IPS-11a (cell line): ENCODE results near the gene C1orf232.

Experiments used
- H3K4me3 ChIP-seq: one replicate; pipeline ENCODE4 v1.5.1; 2013; ENCODE audit warnings: low read depth, low read length, control low read depth

Gene C1orf232

GRCh38 chr1:26158271-26158907, 10.4 kb downstream of the C1orf232 start:
- H3K4me3 ChIP-seq = no peak overlapping the region

DNA sequence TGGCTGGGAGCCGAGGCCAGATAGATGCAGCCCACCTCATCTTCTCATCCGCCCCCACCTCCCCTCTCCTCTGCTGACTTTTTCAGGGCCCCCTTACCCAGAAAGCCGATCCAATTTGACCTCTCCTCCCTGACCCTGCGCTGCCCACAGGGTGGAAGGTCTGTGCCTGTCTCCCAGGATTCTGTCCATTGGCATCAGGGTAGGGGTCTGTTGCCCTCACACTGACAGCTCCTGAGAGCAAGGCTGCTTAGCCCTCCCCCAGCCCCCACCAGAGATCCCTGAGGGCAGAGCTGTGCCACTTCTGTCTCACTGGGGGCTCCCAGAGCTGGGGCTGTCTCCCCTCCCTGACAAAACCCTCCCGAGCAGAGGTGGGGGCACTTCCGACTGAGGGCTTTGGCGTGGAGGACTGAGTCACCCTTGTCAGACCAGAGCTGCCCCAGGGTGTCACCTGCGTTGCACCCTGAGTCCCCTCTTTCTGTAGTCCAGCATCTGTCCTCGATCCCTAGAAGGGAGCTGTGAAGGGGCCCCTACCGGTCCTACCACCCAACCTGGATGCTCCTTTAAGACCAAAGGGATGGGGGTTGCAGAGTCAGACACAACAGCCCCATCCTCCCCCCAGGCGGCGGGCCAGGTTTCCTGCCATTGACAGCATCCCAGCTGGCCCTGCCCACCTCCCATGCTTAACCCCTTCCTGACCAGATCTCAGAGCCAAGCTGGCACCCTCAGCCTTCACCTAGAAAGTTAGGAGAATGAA, 12.3 kb downstream of the C1orf232 start:
- no peak overlapping the region for H3K4me3 ChIP-seq

- no peak overlapping the region for H3K4me3 ChIP-seq
Observed at GRCh38 chr1:26155370-26156284, 13.1 kb downstream of the C1orf232 start.

DNA sequence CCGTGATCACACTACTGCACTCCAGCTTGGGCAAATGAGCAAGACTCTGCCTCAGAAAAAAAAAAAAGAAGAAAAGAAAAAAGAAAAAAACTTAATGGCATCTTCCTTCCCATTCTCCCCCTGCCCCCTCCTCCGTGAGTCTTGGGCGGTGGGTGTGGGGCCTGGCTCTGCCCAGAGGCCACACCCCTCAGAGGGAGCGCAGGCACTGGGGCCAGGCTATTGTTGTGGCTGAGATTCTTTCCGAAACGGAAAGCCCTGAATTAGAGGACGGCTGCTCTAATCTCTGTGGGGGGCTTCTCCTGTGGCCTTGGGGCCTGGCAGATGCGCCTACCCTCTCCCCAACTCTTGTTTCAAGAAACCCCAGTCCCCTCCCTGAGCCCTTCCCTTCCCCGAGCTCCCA, 14.0 kb downstream of the C1orf232 start:
- H3K4me3 ChIP-seq = no peak overlapping the region

DNA sequence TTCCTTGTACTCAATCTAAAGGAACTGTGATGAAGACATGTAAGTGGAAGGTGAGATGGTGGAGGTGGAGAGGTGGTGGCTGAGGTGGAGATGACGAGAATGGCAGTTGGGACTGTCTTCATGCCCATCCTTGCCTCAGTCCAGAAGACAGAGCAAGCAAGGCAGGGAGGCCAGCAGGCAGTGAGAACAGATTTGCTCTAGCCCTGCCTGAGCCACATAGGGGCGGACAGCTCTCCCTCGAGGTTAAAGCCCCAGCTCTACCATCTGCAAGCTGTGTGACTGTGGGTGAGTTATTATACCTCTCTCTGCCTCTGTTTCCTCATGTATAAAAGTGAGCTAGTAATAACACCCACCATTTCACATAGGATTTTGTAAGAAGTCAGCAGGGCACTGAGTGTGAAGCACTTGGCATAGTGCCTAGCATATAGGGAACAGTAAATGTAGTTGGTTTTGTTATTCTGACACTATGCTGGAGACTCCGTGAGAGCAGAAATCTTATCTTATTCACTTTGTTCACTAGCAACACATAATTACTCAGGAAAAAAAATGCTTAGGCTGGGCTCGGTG, 14.7 kb downstream of the C1orf232 start:
- no peak overlapping the region for H3K4me3 ChIP-seq

DNA sequence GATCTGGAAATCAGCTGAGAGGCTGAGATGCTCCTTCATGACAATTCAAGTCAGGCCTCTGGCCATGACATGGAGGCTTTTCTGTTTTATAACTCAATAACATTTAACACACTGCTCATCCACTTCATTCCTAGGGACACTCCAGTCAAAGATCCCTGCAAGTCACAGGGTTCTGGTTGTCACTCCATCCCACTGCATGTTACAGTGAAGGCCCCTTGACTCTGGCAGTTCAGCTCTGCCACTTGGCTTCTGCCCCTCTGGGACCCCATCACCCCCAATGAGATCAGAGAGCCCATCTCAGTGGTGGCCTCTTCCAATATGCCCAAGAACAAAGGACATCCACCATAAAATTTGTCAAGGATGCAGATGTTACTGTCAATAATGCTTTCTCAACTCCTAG, 19.9 kb downstream of the C1orf232 start:
- no peak overlapping the region for H3K4me3 ChIP-seq

DNA sequence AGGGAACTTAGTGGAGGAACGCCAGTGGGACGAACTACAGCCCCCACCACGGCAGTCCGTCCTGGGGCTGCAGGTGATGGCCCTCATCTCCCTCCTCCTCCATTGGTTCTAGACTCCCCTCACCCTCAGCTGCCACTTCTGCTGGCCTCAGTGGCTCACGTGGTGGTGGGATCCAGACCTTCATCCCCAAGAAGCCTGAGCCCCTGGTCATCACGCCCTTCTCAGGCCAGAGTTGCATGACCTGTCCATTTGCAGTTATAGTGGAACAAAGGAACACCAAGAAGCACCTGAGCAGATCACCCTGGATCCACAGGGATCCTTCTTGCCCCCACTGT, 22.8 kb downstream of the C1orf232 start:
- no peak overlapping the region for H3K4me3 ChIP-seq

- H3K4me3 ChIP-seq = no peak overlapping the region
Observed at GRCh38 chr1:26145041-26145959, 23.5 kb downstream of the C1orf232 start.

GRCh38 chr1:26142159-26142558, 26.6 kb downstream of the C1orf232 start:
- H3K4me3 ChIP-seq = no peak overlapping the region

- H3K4me3 ChIP-seq = no peak overlapping the region
Observed at GRCh38 chr1:26138974-26139558, 29.7 kb downstream of the C1orf232 start.

DNA sequence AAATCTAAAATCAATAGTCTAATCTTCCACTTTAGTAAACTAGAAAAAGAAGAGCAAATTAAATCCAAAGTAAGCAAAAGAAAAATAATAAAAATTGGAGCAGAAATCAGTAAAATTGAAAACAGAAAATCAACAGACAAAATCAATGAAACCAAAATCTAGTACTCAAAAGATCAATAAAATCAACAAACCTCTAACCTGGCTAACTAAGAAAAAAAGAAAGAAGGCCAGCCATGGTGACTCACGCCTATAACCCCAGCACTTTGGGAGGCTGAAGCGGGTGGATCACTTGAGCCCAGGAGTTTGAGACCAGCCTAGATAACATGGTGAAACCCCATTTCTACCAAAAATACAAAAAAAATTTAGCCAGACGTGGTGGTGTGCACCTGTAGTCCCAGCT, 34.3 kb downstream of the C1orf232 start:
- no peak overlapping the region for H3K4me3 ChIP-seq

DNA sequence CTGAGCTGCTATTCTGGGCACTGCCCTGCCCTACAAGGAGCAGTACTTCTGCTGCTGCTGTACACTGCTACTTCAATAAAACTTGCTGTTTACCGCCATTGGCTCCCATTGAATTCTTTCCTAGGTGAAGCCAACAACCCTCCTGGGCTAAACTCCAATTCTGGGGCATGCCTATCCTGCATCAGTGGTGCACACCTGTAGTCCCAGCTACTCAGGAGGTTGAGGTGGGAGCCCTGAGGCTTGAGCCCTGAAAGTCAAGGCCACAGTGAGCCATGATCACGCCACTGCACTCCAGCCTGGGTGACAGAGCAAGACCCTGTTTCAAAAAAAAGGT, 36.0 kb downstream of the C1orf232 start:
- no peak overlapping the region for H3K4me3 ChIP-seq

GRCh38 chr1:26132128-26132833, 36.5 kb downstream of the C1orf232 start:
- H3K4me3 ChIP-seq = no peak overlapping the region

- H3K4me3 ChIP-seq = no peak overlapping the region
Observed at GRCh38 chr1:26130695-26131094, 38.1 kb downstream of the C1orf232 start.

- H3K4me3 ChIP-seq = no peak overlapping the region
Observed at GRCh38 chr1:26129778-26130177, 39.0 kb downstream of the C1orf232 start.

DNA sequence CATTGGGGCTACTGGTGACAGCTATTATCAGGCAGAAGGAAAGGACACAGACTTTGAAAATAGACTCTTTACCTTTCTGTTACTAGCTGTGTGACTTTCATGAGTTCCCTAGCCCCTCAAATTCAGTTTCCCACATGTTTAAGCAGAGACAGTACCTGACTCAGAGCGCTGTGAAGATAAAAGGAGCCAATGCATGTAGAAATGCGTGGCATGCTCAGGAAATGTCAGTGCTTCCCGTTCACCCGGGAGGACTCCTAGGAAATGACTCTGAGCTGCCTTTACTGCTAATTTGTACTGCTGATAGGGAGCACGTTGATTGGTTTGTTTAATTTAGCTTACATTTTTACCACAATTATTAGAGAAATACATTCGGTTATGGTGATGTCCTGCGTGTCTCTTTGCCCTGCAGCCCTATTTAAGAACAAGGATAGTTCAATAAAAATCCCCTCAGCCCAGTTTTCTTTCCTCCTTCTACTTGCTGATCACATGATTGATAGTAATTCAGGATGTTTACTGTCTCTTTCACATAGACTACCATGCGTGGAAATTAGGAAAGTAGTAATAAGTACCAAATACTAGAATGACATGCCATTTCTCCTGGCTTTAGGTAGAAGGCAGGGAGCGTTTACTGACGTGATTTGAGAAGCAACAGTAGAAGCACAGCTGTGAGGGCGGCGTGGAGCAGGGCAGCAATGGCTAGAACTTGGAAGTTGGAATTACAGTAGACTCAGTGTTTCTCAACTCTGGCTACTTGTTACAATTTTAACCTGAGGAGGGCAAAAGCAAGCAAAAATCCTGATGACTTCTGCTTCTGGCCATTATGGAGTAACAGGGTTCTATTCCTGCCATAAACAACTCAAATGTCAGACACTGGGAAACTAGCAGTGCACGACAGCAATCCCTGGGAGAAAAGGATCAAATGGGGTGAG, 41.3 kb downstream of the C1orf232 start:
- H3K4me3 ChIP-seq = no peak overlapping the region

DNA sequence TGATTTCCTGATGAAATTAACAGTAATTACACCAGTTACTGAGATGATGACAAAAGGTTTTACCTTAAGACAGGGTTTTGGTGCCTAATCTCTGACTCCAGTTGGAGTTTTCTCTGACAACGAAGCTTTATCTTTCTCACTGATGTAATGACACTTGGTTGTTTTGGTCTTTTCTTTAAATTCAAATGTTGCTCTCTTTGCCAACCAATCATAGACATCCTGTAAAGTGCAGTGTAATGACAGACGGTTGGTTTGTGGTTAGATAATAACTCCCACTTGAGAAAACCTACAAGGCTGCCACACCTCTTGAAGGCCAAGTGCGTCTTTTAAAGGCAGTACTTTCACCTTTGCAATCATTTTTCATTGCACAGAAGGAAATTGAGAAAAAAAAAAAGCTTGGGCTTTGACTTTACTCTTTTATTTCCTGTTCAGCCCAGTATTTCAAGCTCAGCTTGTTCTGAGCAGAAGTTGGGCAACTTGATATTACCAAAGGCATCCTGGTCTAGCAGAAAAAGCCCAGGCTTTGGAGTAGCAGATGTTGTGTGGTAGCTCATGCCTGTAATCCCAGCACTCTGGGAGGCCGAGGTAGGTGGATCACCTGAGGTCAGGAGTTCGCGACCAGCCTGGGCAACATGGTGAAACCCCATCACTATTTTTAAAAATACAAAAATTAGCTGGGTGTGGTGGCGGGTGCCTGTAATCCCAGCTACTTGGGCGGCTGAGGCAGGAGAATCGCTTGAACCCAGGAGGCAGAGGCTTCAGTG, 42.3 kb downstream of the C1orf232 start:
- H3K4me3 ChIP-seq = no peak overlapping the region

DNA sequence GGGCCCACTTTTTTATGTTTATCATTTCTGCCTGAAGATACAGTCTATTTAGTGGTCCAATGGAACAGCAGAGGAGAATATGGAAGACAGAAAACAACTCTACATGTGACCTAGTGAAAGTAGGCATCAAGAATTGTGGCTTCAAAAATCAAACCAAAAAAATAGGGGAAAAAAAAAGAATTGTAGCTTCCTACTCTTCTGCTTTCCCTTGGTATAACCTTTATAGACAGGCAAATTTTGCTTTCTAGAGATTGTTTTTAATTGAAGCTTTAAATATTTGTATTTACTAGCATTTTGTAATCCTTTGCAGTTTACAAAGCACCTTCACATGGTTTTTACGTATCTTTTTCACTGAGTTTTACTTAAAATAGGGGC, 42.8 kb downstream of the C1orf232 start:
- no peak overlapping the region for H3K4me3 ChIP-seq
